EH (cell line): ENCODE data around the gene C22orf39.

Experiments used
- DNase-seq: peaks from one replicate; pipeline ENCODE4 v3.0.0-alpha.2; 2015; ENCODE audit warnings: low read depth

C22orf39 gene

GRCh38 chr22:19477321-19478044, 30.0 kb upstream of the C22orf39 start:
- peak; percentile 27 for DNase-seq

- no peak for DNase-seq
Measured at GRCh38 chr22:19476023-19476422, 28.5 kb upstream of the C22orf39 start.

DNA sequence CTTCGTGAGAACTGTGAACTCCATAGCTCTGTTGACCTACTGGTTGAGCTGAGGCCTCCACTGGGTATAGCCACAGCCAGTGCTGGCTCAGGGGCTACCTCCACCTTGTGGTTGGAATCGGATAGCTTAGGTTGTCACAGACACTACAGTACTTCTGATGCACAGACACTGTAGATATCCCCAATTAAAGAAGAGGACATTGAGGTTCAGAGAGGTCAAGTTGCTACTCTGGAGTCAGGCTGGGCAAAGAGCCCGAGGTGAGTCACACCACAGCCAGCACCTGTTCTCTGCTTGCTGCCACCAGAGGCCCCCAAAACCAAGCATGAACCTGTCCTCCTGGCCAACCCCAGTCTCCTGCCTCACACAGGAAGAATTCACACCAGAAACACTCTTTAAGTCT, 26.1 kb upstream of the C22orf39 start:
- DNase-seq: peak; percentile 6

- DNase-seq: no peak
Measured at GRCh38 chr22:19472233-19472632, 24.7 kb upstream of the C22orf39 start.

DNA sequence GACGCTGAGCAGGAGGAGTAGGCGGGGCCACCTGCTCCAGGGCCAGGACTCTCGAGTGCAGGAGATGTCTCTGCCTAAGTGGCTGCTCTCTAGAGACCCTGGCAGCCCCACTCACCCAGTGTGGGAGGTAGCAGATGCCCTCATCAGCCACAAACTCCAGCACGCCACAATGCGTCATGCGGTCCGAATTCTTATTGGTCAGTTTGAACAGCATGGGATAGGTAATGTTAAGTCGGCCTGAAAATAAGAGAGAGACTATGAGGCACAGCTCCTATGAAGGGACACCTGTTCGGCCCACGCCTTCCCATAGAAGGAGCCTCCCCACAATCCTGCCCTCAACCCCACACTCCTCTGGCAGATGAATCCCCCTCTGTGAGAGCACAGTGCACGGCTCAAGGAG, 24.1 kb upstream of the C22orf39 start:
- no peak for DNase-seq

DNA sequence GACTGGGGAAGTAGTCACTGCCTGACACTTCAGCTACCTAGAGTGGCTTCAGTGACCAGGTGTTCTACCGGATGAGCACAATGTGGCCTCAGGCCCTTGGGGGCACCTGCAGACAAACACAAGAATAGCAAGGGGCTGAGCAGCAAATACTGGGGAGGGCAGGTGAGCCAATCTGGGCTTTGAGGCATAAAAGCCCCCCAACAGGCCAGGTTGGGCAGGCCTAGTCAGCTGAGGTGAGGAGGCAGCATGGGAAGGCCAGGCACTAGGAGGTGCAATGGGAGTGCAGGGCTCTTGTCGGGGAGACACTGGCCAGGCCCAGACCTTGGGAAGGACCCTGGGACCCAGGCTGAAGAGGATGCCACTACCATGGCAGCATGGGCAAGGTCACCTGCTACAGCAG, 22.5 kb upstream of the C22orf39 start:
- no peak for DNase-seq

GRCh38 chr22:19469421-19469820, 21.9 kb upstream of the C22orf39 start:
- DNase-seq: no peak

- no peak for DNase-seq
Measured at GRCh38 chr22:19467912-19468311, 20.4 kb upstream of the C22orf39 start.

- no peak for DNase-seq
Measured at GRCh38 chr22:19466848-19467752, 19.6 kb upstream of the C22orf39 start.

GRCh38 chr22:19466126-19466716, 18.7 kb upstream of the C22orf39 start:
- DNase-seq: no peak

- no peak for DNase-seq
Measured at GRCh38 chr22:19464975-19465374, 17.5 kb upstream of the C22orf39 start.

DNA sequence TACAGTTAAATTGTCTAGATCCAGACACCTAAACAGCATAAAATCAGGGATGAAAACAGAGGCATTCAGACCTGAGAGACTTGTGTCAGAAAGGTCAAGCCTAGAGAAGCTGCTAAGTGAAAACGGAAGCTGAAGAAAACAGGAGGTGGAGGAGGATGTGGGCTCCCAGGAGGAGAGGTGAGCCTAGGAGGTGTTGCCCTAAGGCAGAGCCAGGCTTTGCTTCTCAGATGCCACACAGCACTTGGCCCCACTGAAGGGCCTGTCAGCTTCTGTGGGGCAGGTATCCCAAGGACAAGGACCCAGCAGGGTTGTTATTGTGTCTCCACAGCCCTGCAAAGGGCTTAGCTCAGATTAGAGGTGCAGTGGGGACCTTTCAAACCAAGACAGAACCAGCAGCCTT, 17.0 kb upstream of the C22orf39 start:
- DNase-seq: no peak

DNA sequence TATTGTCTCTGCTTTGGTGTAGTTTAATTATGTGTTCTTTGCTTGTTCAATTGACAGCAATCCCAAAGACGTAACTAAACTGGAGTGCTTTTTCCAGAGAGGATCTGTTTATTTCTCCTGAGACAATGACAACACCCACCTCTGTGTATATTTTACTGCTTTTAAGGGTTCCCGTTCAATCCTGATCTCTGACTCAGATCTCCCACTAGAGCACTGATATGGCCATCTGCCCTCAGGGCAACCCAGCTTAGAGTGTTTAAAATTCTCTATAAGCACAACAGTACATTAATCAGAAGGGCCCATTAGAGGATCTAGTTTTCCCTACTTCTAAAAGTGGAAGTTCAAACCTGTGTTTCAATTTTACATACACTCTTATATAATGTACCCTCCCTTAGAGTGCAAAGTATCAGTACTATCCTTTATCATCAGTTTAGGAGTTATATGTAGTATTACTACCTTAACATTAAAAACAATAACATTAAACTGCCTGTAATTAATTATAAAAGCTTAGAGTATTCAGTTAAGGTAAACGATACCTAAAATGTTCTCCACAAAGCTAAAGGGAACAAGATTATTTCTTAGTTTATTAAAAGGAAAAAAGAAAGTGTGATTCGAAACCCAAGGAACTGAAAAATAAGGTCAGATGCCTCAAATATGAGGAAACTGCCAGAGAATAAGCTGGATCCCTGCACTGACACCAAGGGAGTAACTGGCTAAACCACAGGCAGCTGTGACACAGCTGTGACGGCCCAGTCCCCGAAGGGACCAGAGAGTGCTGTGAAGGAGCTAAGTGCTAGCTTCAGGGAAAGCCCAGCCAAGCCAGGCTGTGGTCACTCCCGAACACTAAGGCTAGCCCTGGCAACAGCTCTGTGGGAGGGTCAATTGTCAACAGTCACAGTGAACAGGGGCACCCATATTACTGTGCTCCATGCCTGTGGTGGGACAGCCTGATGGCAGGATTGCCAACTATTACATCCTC, 16.3 kb upstream of the C22orf39 start:
- DNase-seq: peak; percentile 92

GRCh38 chr22:19463008-19463407, 15.5 kb upstream of the C22orf39 start:
- no peak for DNase-seq

DNA sequence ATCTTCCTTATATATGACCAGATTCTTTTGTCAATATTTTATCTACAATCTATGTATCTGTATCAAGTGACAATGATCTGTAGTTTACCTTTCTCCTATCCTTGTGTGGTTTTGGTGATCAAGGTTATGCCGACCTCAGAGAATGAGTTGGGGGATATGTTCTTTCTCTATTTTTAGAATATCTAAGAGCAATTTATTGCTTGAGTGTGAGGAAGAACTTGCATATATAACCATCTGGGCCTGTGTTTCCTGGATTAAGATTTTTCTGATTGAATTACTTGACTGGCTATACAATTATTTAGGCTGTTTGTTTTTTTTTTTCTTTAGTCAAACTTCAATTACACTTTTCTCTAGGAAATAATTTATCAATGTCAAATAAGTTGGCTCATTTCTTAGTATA, 14.0 kb upstream of the C22orf39 start:
- DNase-seq: no peak

- DNase-seq: peak; percentile 32
Measured at GRCh38 chr22:19460036-19460435, 12.5 kb upstream of the C22orf39 start.

DNA sequence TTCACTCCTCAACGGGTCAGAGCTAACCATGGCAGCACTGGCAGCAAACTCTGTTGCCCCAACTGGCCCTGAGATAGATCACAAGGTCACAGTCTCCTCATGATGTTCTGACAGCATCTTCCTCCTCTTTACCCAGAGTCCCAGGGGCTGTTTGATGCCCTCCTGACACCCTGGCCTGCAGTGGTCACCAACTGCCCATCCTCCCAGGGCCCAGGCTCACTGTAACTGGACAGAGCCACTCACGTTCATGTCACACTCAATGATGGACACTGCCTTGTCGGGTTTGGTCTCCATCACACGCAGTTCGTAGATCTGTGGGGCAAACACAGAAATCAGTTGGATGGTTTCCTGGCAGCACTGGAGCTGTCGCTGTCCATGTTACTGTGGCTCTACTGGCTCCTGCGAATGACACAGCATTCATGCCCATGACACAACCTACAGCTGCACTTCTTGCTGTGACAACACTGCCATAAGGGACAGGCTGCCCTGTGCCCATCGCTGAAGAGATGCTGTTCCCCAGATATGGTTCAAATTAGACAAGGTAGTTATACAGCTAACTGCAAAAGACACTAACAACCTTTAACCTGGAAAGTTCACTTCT, 10.4 kb upstream of the C22orf39 start:
- DNase-seq: no peak

DNA sequence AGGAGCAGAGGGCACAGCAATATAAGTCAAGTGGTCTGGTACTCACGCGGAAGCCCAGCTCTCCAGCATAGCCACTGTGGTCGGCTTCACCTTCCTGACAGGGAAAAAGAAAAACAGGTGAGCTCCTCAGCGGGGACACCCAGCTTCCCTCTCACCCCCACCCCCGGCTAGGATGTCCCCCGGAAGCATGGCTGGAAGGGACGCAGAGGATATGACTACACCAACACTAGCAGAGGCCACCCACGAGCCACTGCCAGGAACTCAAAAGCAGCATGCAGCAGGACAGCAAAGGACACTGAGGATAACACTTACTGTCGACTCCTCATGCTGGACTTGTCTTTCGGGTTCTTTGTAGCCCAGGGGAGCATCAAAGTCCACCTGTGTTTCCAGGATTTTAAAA, 9.0 kb upstream of the C22orf39 start:
- DNase-seq: no peak

DNA sequence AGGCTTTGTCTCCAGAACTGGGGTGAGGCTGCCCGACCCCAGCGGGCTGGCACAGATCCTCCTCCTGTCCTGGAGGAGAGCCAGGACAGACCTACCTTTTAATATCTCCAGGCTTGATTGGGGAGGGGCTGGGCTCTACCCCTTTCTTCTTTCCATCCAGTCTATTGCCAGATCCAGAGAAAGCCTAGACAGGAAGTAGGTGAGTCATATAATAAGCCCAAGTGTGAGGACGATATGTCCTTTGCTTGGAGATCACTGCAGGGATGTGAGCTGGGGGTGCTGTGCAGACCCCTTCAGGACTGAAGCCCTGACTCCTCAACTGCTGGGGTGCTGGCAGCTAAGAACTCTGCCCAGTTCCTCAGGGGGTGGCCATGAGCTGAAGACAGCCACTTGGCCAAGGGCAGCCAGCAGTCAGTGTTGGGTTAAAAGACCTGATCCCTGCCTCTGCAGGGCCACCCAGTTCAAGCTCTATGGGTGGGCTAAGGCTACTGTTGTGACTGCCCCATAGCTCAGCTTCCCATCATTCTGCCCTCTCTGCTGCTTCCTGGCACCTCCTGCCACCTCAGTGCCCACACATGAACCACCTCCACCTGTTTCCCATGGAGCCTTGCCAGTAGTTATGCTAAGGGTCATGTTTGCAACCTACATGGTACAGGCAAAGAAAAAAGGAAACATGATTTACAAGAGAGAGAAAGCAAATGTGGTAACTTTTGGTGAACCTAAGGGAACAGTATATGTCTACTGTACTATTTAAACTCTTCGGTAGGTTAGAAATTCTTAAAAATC, 8.3 kb upstream of the C22orf39 start:
- peak; percentile 31 for DNase-seq

DNA sequence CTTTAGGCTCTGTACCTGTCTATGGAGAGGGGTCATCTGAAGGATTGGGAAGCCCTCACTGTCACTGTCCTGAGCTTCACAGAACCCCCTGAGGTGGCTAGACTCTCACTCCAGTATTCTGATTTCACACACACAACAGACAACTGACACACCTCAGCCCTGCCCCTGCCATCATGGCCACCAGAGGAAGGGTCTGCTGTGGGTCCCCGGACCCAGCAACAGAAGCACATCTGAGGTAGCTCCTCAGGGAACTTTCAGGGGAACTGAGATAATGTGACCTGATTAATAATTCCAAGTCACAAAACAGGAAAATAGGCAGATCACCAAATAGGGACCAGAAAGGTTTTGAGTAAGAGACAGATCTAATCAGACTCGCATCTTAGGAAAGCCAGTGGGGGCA, 7.5 kb upstream of the C22orf39 start:
- DNase-seq: no peak

- DNase-seq: no peak
Measured at GRCh38 chr22:19454156-19454555, 6.6 kb upstream of the C22orf39 start.
